IMR-90 (cell line): ENCODE measurements around the gene C3. TPM values are rescaled to one million over a fixed set of nuclear protein-coding genes. Genes with fewer than 3 reads are reported as not detected.
A peak's percentile ranks its signal among the peaks of the same experiment; 100 is the strongest.

ENCODE experiments used
- ATAC-seq: fragments of 200-7000 bp; cut with Tn5 transposase; 2 replicates; pipeline ENCODE4 v1.9.1; 2020; ENCODE audit warnings: low read depth, mild to moderate bottlenecking, moderate library complexity
- BruUV-seq: library from RNA; stranded (reverse); fragments of 400-500 nt; replicated peaks from 2 replicates; lab custom pipeline; 2021; lab: Mats Ljungman, UMichigan
- CTCF ChIA-PET: fragments of 300-600 bp; formaldehyde crosslinking; extraction: SDS; loops from one replicate; lab custom pipeline; 2021; ENCODE audit warnings: antibody characterized with exemption; lab: Yijun Ruan, JAX
- POLR2A ChIA-PET: fragments of 300-600 bp; sonication (Branson Sonifier 250); formaldehyde crosslinking; loops from one replicate; lab custom pipeline; 2022; ENCODE audit warnings: antibody characterized with exemption; ENCODE audit not compliant: unreplicated experiment; lab: Charles Lee
- DNase-seq: peaks from one replicate; pipeline ENCODE4 v3.0.0; 2013
- H2AFZ ChIP-seq: replicated peaks from 2 replicates; pipeline ENCODE3; 2013; ENCODE audit warnings: low read length, mild to moderate bottlenecking; ENCODE audit not compliant: poor library complexity
- H2AK5ac ChIP-seq: 2 replicates; pipeline ENCODE4 v1.6.1; 2013; ENCODE audit warnings: low read depth, low read length, inconsistent platforms
- H2AK9ac ChIP-seq: replicated peaks from 2 replicates; pipeline ENCODE3; 2013; ENCODE audit warnings: mild to moderate bottlenecking, low read depth, low read length, moderate library complexity; ENCODE audit not compliant: poor library complexity
- H2BK120ac ChIP-seq: 2 replicates; pipeline ENCODE4 v1.6.1; 2013; ENCODE audit warnings: low read depth, low read length, inconsistent platforms
- H2BK15ac ChIP-seq: 3 replicates; pipeline ENCODE4 v1.6.1; 2013; ENCODE audit warnings: low read depth, low read length, inconsistent platforms
- H2BK20ac ChIP-seq: 2 replicates; pipeline ENCODE4 v1.6.1; 2013; ENCODE audit warnings: low read depth, mild to moderate bottlenecking, inconsistent platforms, low read length, moderate library complexity
- H2BK5ac ChIP-seq: 2 replicates; pipeline ENCODE4 v1.6.1; 2013; ENCODE audit warnings: mild to moderate bottlenecking, low read depth, low read length, inconsistent platforms; ENCODE audit not compliant: poor library complexity, severe bottlenecking
- H3K14ac ChIP-seq: replicated peaks from 2 replicates; pipeline ENCODE4 v1.6.1; 2013; ENCODE audit warnings: low read depth, low read length, inconsistent platforms
- H3K18ac ChIP-seq: 2 replicates; pipeline ENCODE4 v1.6.1; 2013; ENCODE audit warnings: low read depth, low read length, control low read depth
- H3K23ac ChIP-seq: 2 replicates; pipeline ENCODE4 v1.6.1; 2013; ENCODE audit warnings: low read depth, low read length, inconsistent platforms
- H3K27ac ChIP-seq: 2 replicates; pipeline ENCODE4 v1.5.1; 2013; ENCODE audit warnings: mild to moderate bottlenecking, control low read depth, low read length; ENCODE audit not compliant: insufficient read depth
- H3K27me3 ChIP-seq: 2 replicates; pipeline ENCODE4 v1.6.1; 2013; ENCODE audit warnings: low read length; ENCODE audit not compliant: control insufficient read depth, insufficient read depth
- H3K36me3 ChIP-seq: 2 replicates; pipeline ENCODE4 v1.6.1; 2013; ENCODE audit warnings: low read length, mixed read lengths; ENCODE audit not compliant: control insufficient read depth, insufficient read depth
- H3K4ac ChIP-seq: 2 replicates; pipeline ENCODE4 v1.6.1; 2013; ENCODE audit warnings: low read depth, low read length, inconsistent platforms
- H3K4me1 ChIP-seq: 2 replicates; pipeline ENCODE4 v1.6.1; 2013; ENCODE audit warnings: low read length, mixed read lengths; ENCODE audit not compliant: control insufficient read depth, insufficient read depth
- H3K4me2 ChIP-seq: 2 replicates; pipeline ENCODE4 v1.6.1; 2013; ENCODE audit warnings: low read depth, mild to moderate bottlenecking, control low read depth, low read length, moderate library complexity
- H3K4me3 ChIP-seq: 2 replicates; pipeline ENCODE4 v1.5.1; 2013; ENCODE audit warnings: low read depth, mild to moderate bottlenecking, control low read depth, low read length, moderate library complexity; ENCODE audit not compliant: insufficient read depth
- H3K56ac ChIP-seq: 2 replicates; pipeline ENCODE4 v1.6.1; 2013; ENCODE audit warnings: low read length, inconsistent platforms; ENCODE audit not compliant: insufficient read depth; ENCODE audit errors: extremely low read depth
- H3K79me1 ChIP-seq, 2 experiments: 2 replicates each; pipeline ENCODE4 v1.6.1; 2013; ENCODE audit warnings: low read length in 2 of 2, inconsistent platforms in 1 of 2, low read depth in 1 of 2
- H3K9ac ChIP-seq: 2 replicates; pipeline ENCODE4 v1.6.1; 2013; ENCODE audit warnings: low read depth, low read length, control low read depth
- H3K9me1 ChIP-seq: 2 replicates; pipeline ENCODE4 v1.6.1; 2013; ENCODE audit warnings: low read length, inconsistent platforms; ENCODE audit not compliant: insufficient read depth
- H3K9me3 ChIP-seq: 2 replicates; pipeline ENCODE4 v1.6.1; 2013; ENCODE audit warnings: low read length; ENCODE audit not compliant: control insufficient read depth, insufficient read depth
- H4K20me1 ChIP-seq: 2 replicates; pipeline ENCODE4 v1.6.1; 2013; ENCODE audit warnings: low read length, inconsistent platforms; ENCODE audit not compliant: insufficient read depth
- H4K5ac ChIP-seq: 2 replicates; pipeline ENCODE4 v1.6.1; 2013; ENCODE audit warnings: mild to moderate bottlenecking, low read depth, low read length, control low read depth
- H4K8ac ChIP-seq, 2 experiments: 2 replicates each; pipeline ENCODE4 v1.6.1; 2013; ENCODE audit warnings: low read depth in 2 of 2, low read length in 2 of 2, control low read depth in 1 of 2, inconsistent platforms in 1 of 2
- H4K91ac ChIP-seq: 2 replicates; pipeline ENCODE4 v1.6.1; 2013; ENCODE audit warnings: low read depth, low read length, inconsistent platforms; ENCODE audit not compliant: insufficient read depth
- BHLHE40 ChIP-seq: fragments of 150-350 bp; IDR thresholded peaks from 2 replicates; pipeline ENCODE4 v1.6.1; 2016; ENCODE audit warnings: mild to moderate bottlenecking, low read depth, low read length
- CEBPB ChIP-seq: IDR thresholded peaks from 2 replicates; pipeline ENCODE4 v1.6.1; 2012; ENCODE audit warnings: low read depth, low read length, improper control_type of control experiment
- CHD1 ChIP-seq: IDR thresholded peaks from 2 replicates; pipeline ENCODE4 v1.6.1; 2012; ENCODE audit warnings: low read depth, low read length, improper control_type of control experiment
- FOS ChIP-seq: fragments of 150-350 bp; IDR thresholded peaks from 2 replicates; pipeline ENCODE4 v1.6.1; 2016; ENCODE audit warnings: low read depth, low read length
- MAFK ChIP-seq: IDR thresholded peaks from 2 replicates; pipeline ENCODE4 v1.6.1; 2012; ENCODE audit warnings: low read depth, low read length, improper control_type of control experiment
- MAZ ChIP-seq: IDR thresholded peaks from 2 replicates; pipeline ENCODE4 v1.6.1; 2012; ENCODE audit warnings: low read depth, mild to moderate bottlenecking, low read length, improper control_type of control experiment, moderate library complexity, borderline replicate concordance
- MXI1 ChIP-seq: IDR thresholded peaks from 2 replicates; pipeline ENCODE4 v1.6.1; 2012; ENCODE audit warnings: low read depth, mild to moderate bottlenecking, low read length, moderate library complexity, borderline replicate concordance
- NFE2L2 ChIP-seq: fragments of 150-350 bp; IDR thresholded peaks from 2 replicates; pipeline ENCODE4 v1.6.1; 2016; ENCODE audit warnings: low read depth, mild to moderate bottlenecking, low read length
- POLR2A ChIP-seq: IDR thresholded peaks from 2 replicates; pipeline ENCODE4 v1.6.1; 2012; ENCODE audit warnings: mild to moderate bottlenecking, low read depth, low read length
- RAD21 ChIP-seq: IDR thresholded peaks from 2 replicates; pipeline ENCODE4 v1.6.1; 2012; ENCODE audit warnings: low read length, improper control_type of control experiment
- RCOR1 ChIP-seq: IDR thresholded peaks from 2 replicates; pipeline ENCODE4 v1.6.1; 2012; ENCODE audit warnings: mild to moderate bottlenecking, low read length, improper control_type of control experiment; ENCODE audit not compliant: insufficient replicate concordance
- RFX5 ChIP-seq: IDR thresholded peaks from 2 replicates; pipeline ENCODE4 v1.8.0; 2012; ENCODE audit warnings: low read depth, mild to moderate bottlenecking, low read length, moderate library complexity
- SMC3 ChIP-seq: fragments of 150-350 bp; IDR thresholded peaks from 2 replicates; pipeline ENCODE4 v1.6.1; 2016; ENCODE audit warnings: low read depth, mild to moderate bottlenecking, antibody characterized with exemption, low read length, moderate library complexity
- WGBS, 2 experiments: methylation state at CpG; one replicate each; pipeline versions ENCODE4 v1.1.5 to v1.1.7; 2013; ENCODE audit warnings: missing lambda C conversion rate in 2 of 2; ENCODE audit not compliant: insufficient read length in 1 of 2; ENCODE audit errors: extremely low coverage in 2 of 2; 5-methylcytosine and 5-hydroxymethylcytosine counted together
- dilution Hi-C: fragments of 300-500 bp; cut with HindIII; formaldehyde crosslinking; loops from one replicate; pipeline ENCODE4 v1.14.3; 2018; ENCODE audit warnings: low sequenced_read_pairs; ENCODE audit not compliant: unreplicated experiment
- in situ Hi-C: fragments of 300-500 bp; cut with MboI; formaldehyde crosslinking; loops from 3 replicates; pipeline ENCODE4 v1.14.3; 2019; ENCODE audit warnings: low sequenced_read_pairs, inconsistent platforms, mixed read lengths
- intact Hi-C: fragments of 100-400 bp; cut with micrococcal nuclease; formaldehyde crosslinking; loops from 2 replicates; pipeline ENCODE4 v1.10.0; 2022
- polyA plus RNA-seq, 3 experiments: library from polyadenylated mRNA; depleted of rRNA; stranded (reverse); fragments of >200 nt; gene quantifications; 2 replicates each; pipeline ENCODE4 v1.2.3, GENCODE V29; 2012; ENCODE audit warnings: low replicate concordance in 1 of 3
- total RNA-seq: library from RNA; depleted of rRNA; stranded (reverse); fragments of >200 nt; gene quantifications from 2 replicates; pipeline ENCODE4 v1.2.3, GENCODE V29; 2012
- TF ChIP-seq, protein P1 (sequence below): fragments of 150-350 bp; IDR thresholded peaks from 2 replicates; pipeline ENCODE4 v1.6.1; 2016; ENCODE audit warnings: low read depth, mild to moderate bottlenecking, low read length, moderate library complexity, borderline replicate concordance
- TF ChIP-seq, protein P2 (sequence below): fragments of 150-350 bp; IDR thresholded peaks from 2 replicates; pipeline ENCODE4 v1.6.1; 2017; ENCODE audit warnings: mild to moderate bottlenecking, antibody characterized with exemption, low read length, low read depth
- TF ChIP-seq, protein P3 (sequence below): conservative IDR thresholded peaks from 2 replicates; pipeline ENCODE4 v1.5.1; 2012; ENCODE audit warnings: mild to moderate bottlenecking, low read depth, low read length, improper control_type of control experiment

The C3 gene
- total and polyA plus RNA-seq, 2 of the 4 experiments (the other 2 are of a cell fraction): 0.36 TPM; not detected in 1

DNA sequence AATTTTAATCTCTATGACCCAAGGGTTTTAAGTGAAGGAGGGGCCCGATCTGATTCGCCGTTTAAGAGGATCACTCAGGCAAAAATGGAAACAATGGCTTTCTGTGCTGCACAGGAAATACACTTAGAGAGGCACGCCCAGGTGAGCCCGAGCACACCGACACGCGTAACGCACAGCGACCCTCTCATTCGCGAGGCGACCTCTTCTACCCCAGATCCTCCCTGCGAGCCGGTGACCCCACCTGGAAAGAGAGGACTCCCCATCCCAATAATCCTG is 46.6 kb upstream of the C3 start:
- H4K5ac ChIP-seq: no peak overlapping the region
- H4K91ac ChIP-seq: no peak overlapping the region
- peak overlapping the region; percentile 37 for H2AK9ac ChIP-seq
- TF ChIP-seq SMC3: no peak
- no peak for TF ChIP-seq NFE2L2
- TF ChIP-seq, protein P1, sequence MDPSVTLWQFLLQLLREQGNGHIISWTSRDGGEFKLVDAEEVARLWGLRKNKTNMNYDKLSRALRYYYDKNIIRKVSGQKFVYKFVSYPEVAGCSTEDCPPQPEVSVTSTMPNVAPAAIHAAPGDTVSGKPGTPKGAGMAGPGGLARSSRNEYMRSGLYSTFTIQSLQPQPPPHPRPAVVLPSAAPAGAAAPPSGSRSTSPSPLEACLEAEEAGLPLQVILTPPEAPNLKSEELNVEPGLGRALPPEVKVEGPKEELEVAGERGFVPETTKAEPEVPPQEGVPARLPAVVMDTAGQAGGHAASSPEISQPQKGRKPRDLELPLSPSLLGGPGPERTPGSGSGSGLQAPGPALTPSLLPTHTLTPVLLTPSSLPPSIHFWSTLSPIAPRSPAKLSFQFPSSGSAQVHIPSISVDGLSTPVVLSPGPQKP: no peak
- TF ChIP-seq, protein P2, sequence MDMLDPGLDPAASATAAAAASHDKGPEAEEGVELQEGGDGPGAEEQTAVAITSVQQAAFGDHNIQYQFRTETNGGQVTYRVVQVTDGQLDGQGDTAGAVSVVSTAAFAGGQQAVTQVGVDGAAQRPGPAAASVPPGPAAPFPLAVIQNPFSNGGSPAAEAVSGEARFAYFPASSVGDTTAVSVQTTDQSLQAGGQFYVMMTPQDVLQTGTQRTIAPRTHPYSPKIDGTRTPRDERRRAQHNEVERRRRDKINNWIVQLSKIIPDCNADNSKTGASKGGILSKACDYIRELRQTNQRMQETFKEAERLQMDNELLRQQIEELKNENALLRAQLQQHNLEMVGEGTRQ: no peak
- TF ChIP-seq MXI1: no peak
- no peak for TF ChIP-seq BHLHE40
- TF ChIP-seq RAD21: no peak
- TF ChIP-seq, protein P3, sequence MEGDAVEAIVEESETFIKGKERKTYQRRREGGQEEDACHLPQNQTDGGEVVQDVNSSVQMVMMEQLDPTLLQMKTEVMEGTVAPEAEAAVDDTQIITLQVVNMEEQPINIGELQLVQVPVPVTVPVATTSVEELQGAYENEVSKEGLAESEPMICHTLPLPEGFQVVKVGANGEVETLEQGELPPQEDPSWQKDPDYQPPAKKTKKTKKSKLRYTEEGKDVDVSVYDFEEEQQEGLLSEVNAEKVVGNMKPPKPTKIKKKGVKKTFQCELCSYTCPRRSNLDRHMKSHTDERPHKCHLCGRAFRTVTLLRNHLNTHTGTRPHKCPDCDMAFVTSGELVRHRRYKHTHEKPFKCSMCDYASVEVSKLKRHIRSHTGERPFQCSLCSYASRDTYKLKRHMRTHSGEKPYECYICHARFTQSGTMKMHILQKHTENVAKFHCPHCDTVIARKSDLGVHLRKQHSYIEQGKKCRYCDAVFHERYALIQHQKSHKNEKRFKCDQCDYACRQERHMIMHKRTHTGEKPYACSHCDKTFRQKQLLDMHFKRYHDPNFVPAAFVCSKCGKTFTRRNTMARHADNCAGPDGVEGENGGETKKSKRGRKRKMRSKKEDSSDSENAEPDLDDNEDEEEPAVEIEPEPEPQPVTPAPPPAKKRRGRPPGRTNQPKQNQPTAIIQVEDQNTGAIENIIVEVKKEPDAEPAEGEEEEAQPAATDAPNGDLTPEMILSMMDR: no peak
- no peak for TF ChIP-seq CEBPB
- no peak for TF ChIP-seq MAZ
- no peak for TF ChIP-seq MAFK
- TF ChIP-seq RFX5: no peak
- TF ChIP-seq RCOR1: no peak
- TF ChIP-seq CHD1: no peak
- TF ChIP-seq FOS: no peak
- TF ChIP-seq POLR2A: no peak
- no peak overlapping the region for H3K18ac ChIP-seq
- no peak overlapping the region for H3K14ac ChIP-seq
- H2AK5ac ChIP-seq: no peak overlapping the region
- no peak overlapping the region for H3K23ac ChIP-seq
- no peak overlapping the region for H3K9ac ChIP-seq
- H3K4me3 ChIP-seq: no peak overlapping the region
- no peaks in the 10 kb centered on the region for H3K9me3 ChIP-seq
- no peak overlapping the region for H2BK120ac ChIP-seq
- no peaks in the 10 kb centered on the region for H3K36me3 ChIP-seq
- peak overlapping the region; percentile 81 for H2AFZ ChIP-seq
- no TSS peak for BruUV-seq
- no peaks in the 10 kb centered on the region; the same call in 1 of the 2 replicates for H3K27me3 ChIP-seq
- H3K9me1 ChIP-seq: 0 out of 2 replicates have a peak, but pooled peaks cover 5% of the 10 kb centered on the region
- H2BK15ac ChIP-seq: no peak overlapping the region
- dilution Hi-C loops: no loop called here
- H2BK20ac ChIP-seq: no peak overlapping the region
- ChIA-PET POLR2A (no interaction called here), CTCF (no interaction called here)
- ATAC-seq (no peak), DNase-seq (no peak)
- H4K8ac ChIP-seq: no peak overlapping the region
- WGBS, 2 experiments: 5% methylated on average over 7 of the region's 15 CpGs; no CpG with 5 or more reads in 1 of the 2 experiments
- H3K56ac ChIP-seq: no peak overlapping the region
- peak overlapping the region; percentile 49 for H3K4me2 ChIP-seq
- H2BK5ac ChIP-seq: no peak overlapping the region
- no peaks in the 10 kb centered on the region for H4K20me1 ChIP-seq
- H3K4me1 ChIP-seq: no peaks in the 10 kb centered on the region
- in situ Hi-C loops: no loop called here
- H3K27ac ChIP-seq: no peak overlapping the region
- H3K4ac ChIP-seq: no peak overlapping the region
- no peaks in the 10 kb centered on the region for H3K79me1 ChIP-seq
- intact Hi-C loops: no loop called here
